HepG2 (cell line): Measurements from ENCODE around the gene KLHL40. TPM values are rescaled to one million over a fixed set of nuclear protein-coding genes. Genes with fewer than 3 reads are reported as not detected.
A peak's percentile ranks its signal among the peaks of the same experiment; 100 is the strongest.

ENCODE experiments used
- ATAC-seq: fragments of 200-7000 bp; cut with Tn5 transposase; 3 replicates; pipeline ENCODE4 v1.9.1; 2020; ENCODE audit warnings: mild to moderate bottlenecking, moderate library complexity
- BruUV-seq: library from RNA; stranded (reverse); fragments of 400-500 nt; replicated peaks from 2 replicates; lab custom pipeline; 2021; lab: Mats Ljungman, UMichigan
- CTCF ChIA-PET: fragments of 300-600 bp; formaldehyde crosslinking; extraction: SDS; loops from one replicate; lab custom pipeline; 2021; ENCODE audit warnings: low total read pairs, inconsistent platforms, low intra/inter-chr PET ratio; lab: Yijun Ruan, JAX
- POLR2A ChIA-PET: fragments of 350-600 bp; sonication (Branson Sonifier 250); formaldehyde crosslinking; loops from one replicate; lab custom pipeline; 2020; ENCODE audit warnings: antibody characterized with exemption, inconsistent platforms; lab: Yijun Ruan, JAX
- DNase-seq: peaks from one replicate; pipeline ENCODE4 v3.0.0-alpha.2; 2015; ENCODE audit warnings: low spot score
- FAIRE-seq: peaks from 3 replicates; lab custom pipeline; 2011; peaks lifted over from hg19 to GRCh38; lab: Jason Lieb, UNC
- H2AFZ ChIP-seq: one replicate; pipeline ENCODE4 v1.6.1; 2011; ENCODE audit warnings: low read length, inconsistent platforms
- H3K27ac ChIP-seq: fragments of 300-600 bp; 3 replicates; pipeline ENCODE4 v1.8.0; 2011; ENCODE audit warnings: mixed run types, mild to moderate bottlenecking, mixed read lengths, low read length, inconsistent platforms; ENCODE audit not compliant: insufficient read depth; ENCODE audit errors: extremely low read length
- H3K27me3 ChIP-seq, 2 experiments: fragments of 200-600 bp in 1 of 2; 2 replicates in 1 of 2; 3 replicates in 1 of 2; pipeline versions ENCODE4 v1.6.0 to v1.8.0; 2011; ENCODE audit warnings: low read length in 2 of 2, mild to moderate bottlenecking in 2 of 2, moderate library complexity in 2 of 2, inconsistent platforms in 1 of 2; ENCODE audit not compliant: insufficient read depth in 2 of 2, control insufficient read depth in 1 of 2
- H3K36me3 ChIP-seq, 2 experiments: fragments of 200-600 bp in 1 of 2; replicated peaks in 1 of 2; 2 replicates in 1 of 2; 3 replicates in 1 of 2; pipeline versions ENCODE4 v1.5.1 to v1.8.0; 2011; ENCODE audit warnings: low read length in 2 of 2, inconsistent platforms in 1 of 2; ENCODE audit not compliant: insufficient read depth in 2 of 2, control insufficient read depth in 1 of 2
- H3K4me1 ChIP-seq: 2 replicates; pipeline ENCODE4 v1.5.1; 2012; ENCODE audit warnings: low read length, inconsistent platforms; ENCODE audit not compliant: insufficient read depth
- H3K4me2 ChIP-seq: 2 replicates; pipeline ENCODE4 v1.6.0; 2011; ENCODE audit warnings: low read depth, low read length, inconsistent platforms
- H3K4me3 ChIP-seq, 3 experiments: fragments of 200-600 bp in 1 of 3; sonication (generic), shearing (Covaris generic) in 1 of 3; replicated peaks in 1 of 3; 2 replicates each; pipeline ENCODE4 v1.5.1; 2011 to 2016; ENCODE audit warnings: low read length in 3 of 3, inconsistent platforms in 2 of 3, low read depth in 2 of 3, mild to moderate bottlenecking in 2 of 3, control low read depth in 1 of 3, mixed read lengths in 1 of 3; ENCODE audit not compliant: insufficient read depth in 1 of 3
- H3K79me2 ChIP-seq: one replicate; pipeline ENCODE4 v1.6.1; 2011; ENCODE audit warnings: low read length, inconsistent platforms; ENCODE audit not compliant: insufficient read depth
- H3K9ac ChIP-seq: 2 replicates; pipeline ENCODE4 v1.6.0; 2011; ENCODE audit warnings: mild to moderate bottlenecking, low read depth, low read length, inconsistent platforms; ENCODE audit not compliant: insufficient read depth
- H3K9me3 ChIP-seq: 2 replicates; pipeline ENCODE4 v1.5.1; 2012; ENCODE audit warnings: mild to moderate bottlenecking, low read length
- H4K20me1 ChIP-seq: 2 replicates; pipeline ENCODE4 v1.6.0; 2011; ENCODE audit warnings: inconsistent platforms, mild to moderate bottlenecking, low read length, moderate library complexity; ENCODE audit not compliant: insufficient read depth
- ADNP ChIP-seq: sonication (generic); formaldehyde crosslinking; IDR thresholded peaks from 2 replicates; pipeline ENCODE4 v1.4.0; 2020; ENCODE audit warnings: missing genetic modification reagents
- CREB1 ChIP-seq, 2 experiments: fragments of 450-650 bp in 1 of 2; IDR thresholded peaks; 2 replicates each; pipeline ENCODE4 v1.6.1; 2016 to 2017; ENCODE audit warnings: control low read depth in 1 of 2, mild to moderate bottlenecking in 1 of 2, missing compliant biosample characterization in 1 of 2, missing genetic modification characterization in 1 of 2
- MAFF ChIP-seq: IDR thresholded peaks from 2 replicates; pipeline ENCODE4 v1.6.1; 2011; ENCODE audit warnings: low read depth, low read length, improper control_type of control experiment
- MAFK ChIP-seq, 2 experiments: IDR thresholded peaks in 1 of 2; conservative IDR thresholded peaks in 1 of 2; 2 replicates each; pipeline ENCODE4 v1.6.1; 2011; ENCODE audit warnings: improper control_type of control experiment in 2 of 2, low read length in 2 of 2
- SRSF4 ChIP-seq: fragments of 200-400 bp; formaldehyde crosslinking; IDR thresholded peaks from one replicate; pipeline ENCODE4 v1.6.1; 2018; ENCODE audit warnings: mild to moderate bottlenecking, low read depth, low read length, moderate library complexity; ENCODE audit not compliant: poor library complexity, severe bottlenecking
- ZNF335 ChIP-seq: sonication (generic); formaldehyde crosslinking; IDR thresholded peaks from 2 replicates; pipeline ENCODE4 v1.4.0; 2020; ENCODE audit warnings: missing genetic modification reagents
- ZNF496 ChIP-seq: sonication (generic); formaldehyde crosslinking; IDR thresholded peaks from 2 replicates; pipeline ENCODE4 v1.8.1; 2023; ENCODE audit warnings: mild to moderate bottlenecking, moderate library complexity, missing genetic modification reagents; ENCODE audit not compliant: insufficient replicate concordance
- ZNF569 ChIP-seq: sonication (generic); formaldehyde crosslinking; IDR thresholded peaks from 2 replicates; pipeline ENCODE4 v1.5.0; 2020; ENCODE audit warnings: mild to moderate bottlenecking, missing genetic modification reagents, moderate library complexity, borderline replicate concordance
- ZNF629 ChIP-seq: sonication (generic); formaldehyde crosslinking; conservative IDR thresholded peaks from 2 replicates; pipeline ENCODE4 v1.5.0; 2020; ENCODE audit warnings: missing genetic modification reagents
- WGBS: methylation state at CpG from one replicate; pipeline ENCODE4 v1.1.6; 2017; ENCODE audit warnings: low lambda C conversion rate; 5-methylcytosine and 5-hydroxymethylcytosine counted together
- in situ Hi-C: cut with HindIII; loops from 2 replicates; pipeline ENCODE4 v1.10.0; 2017; ENCODE audit warnings: low pct_unique_long_range_greater_than_20kb; ENCODE audit not compliant: extremely low pct_ligation_motif_present
- intact Hi-C: fragments of 100-400 bp; cut with micrococcal nuclease; formaldehyde crosslinking; loops from one replicate; pipeline ENCODE4 v1.10.0; 2022; ENCODE audit not compliant: unreplicated experiment
- polyA plus RNA-seq, 8 experiments: library from polyadenylated mRNA; depleted of rRNA in 3 of 8; stranded (reverse) in 7 of 8; unstranded in 1 of 8; fragments of >200 nt; fragmentation: Illumina TruSeq in 4 of 8; extraction: Trizol in 4 of 8; gene quantifications; 2 replicates each; pipeline versions ENCODE4 v1.2.1 to v1.2.3, GENCODE V29; 2011 to 2016; ENCODE audit warnings: low read depth in 4 of 8, missing spikeins in 1 of 8, mixed read lengths in 1 of 8; ENCODE audit not compliant: insufficient read depth in 1 of 8
- total RNA-seq, 5 experiments: library from RNA; depleted of rRNA; stranded (reverse); fragments of >200 nt; fragmentation: Illumina TruSeq; extraction: Trizol; gene quantifications; 2 replicates each; pipeline ENCODE4 v1.2.3, GENCODE V29; 2016; ENCODE audit warnings: low read depth in 1 of 5
- TF ChIP-seq, protein P1 (sequence below): IDR thresholded peaks from 2 replicates; pipeline ENCODE4 v1.6.1; 2012; ENCODE audit warnings: inconsistent platforms
- TF ChIP-seq, protein P2 (sequence below): sonication (generic); formaldehyde crosslinking; IDR thresholded peaks from 2 replicates; pipeline ENCODE4 v1.5.0; 2020; ENCODE audit warnings: mild to moderate bottlenecking, missing genetic modification reagents

Gene KLHL40
- total and polyA plus RNA-seq, 2 of the 13 experiments (the other 11 are each of a cell fraction or from before 2014, with no cell fraction given): not detected

DNA sequence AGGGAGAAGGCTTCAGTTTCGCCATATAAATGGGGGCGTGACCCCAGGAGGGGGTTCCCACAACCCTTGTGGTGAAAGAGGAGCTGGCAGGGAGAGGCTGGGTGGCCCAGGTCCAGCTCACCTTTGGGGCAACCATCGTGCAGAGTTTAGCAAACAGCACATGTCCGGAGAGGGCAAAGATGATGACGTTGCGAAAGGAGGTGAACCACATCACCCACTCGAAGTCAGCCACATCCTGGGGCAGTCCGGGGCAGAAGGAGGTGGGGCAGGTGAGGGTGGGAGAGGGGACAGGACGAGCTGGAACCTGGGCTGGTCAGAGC lies 13.5 kb downstream of the KLHL40 start:
- POLR2A ChIA-PET: no interaction called here
- DNase-seq (no peak), ATAC-seq (no peak), FAIRE-seq (no peak)
- intact Hi-C loops (no loop called here), in situ Hi-C loops (no loop called here)
- Histone ChIP-seq H3K9ac (no peak overlapping the region), H2AFZ (no peak overlapping the region), H3K9me3 (no peaks in the 10 kb centered on the region), H3K27me3 (peaks cover 7 to 12% of the 10 kb centered on the region in 2 experiments; a peak in 3 of 5 replicates), H4K20me1 (no peaks in the 10 kb centered on the region), H3K4me3 (no peak overlapping the region), H3K36me3 (no peaks in the 10 kb centered on the region), H3K27ac (no peak overlapping the region), H3K4me2 (no peak overlapping the region), H3K4me1 (no peaks in the 10 kb centered on the region), H3K79me2 (no peaks in the 10 kb centered on the region)
- BruUV-seq: no TSS peak
- CTCF ChIA-PET: no interaction called here
- WGBS: 5% methylated on average over 7 of the region's 9 CpGs
- no peak for TF ChIP-seq SRSF4
- TF ChIP-seq MAFF: peak; percentile 77
- TF ChIP-seq, protein P1, sequence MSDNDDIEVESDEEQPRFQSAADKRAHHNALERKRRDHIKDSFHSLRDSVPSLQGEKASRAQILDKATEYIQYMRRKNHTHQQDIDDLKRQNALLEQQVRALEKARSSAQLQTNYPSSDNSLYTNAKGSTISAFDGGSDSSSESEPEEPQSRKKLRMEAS: 0 out of 2 replicates have a peak, but pooled peaks have one; percentile 19
- 0 out of 2 replicates have a peak, but pooled peaks have one; percentile 9 for TF ChIP-seq CREB1 (IDR thresholded peaks at IDR 0.05)
- no peak for TF ChIP-seq CREB1 (CRISPR knock-in tag; IDR thresholded peaks at IDR 0.05)
- no peak for TF ChIP-seq ZNF629
- TF ChIP-seq ZNF335 (CRISPR knock-in tag): no peak
- no peak for TF ChIP-seq ZNF496
- no peak for TF ChIP-seq ZNF569 (CRISPR knock-in tag)
- TF ChIP-seq, protein P2, sequence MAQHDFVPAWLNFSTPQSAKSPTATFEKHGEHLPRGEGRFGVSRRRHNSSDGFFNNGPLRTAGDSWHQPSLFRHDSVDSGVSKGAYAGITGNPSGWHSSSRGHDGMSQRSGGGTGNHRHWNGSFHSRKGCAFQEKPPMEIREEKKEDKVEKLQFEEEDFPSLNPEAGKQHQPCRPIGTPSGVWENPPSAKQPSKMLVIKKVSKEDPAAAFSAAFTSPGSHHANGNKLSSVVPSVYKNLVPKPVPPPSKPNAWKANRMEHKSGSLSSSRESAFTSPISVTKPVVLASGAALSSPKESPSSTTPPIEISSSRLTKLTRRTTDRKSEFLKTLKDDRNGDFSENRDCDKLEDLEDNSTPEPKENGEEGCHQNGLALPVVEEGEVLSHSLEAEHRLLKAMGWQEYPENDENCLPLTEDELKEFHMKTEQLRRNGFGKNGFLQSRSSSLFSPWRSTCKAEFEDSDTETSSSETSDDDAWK (CRISPR knock-in tag): no peak
- TF ChIP-seq ADNP (CRISPR knock-in tag): no peak
- peak; percentile 77 for TF ChIP-seq MAFK (conservative IDR thresholded peaks at IDR 0.05 in 1 of 2, IDR thresholded peaks at IDR 0.05 in 1 of 2; ENCODE audit: low read length in 2 of 2)
